B cell (primary cell): ENCODE results near the gene ISG20L2. TPM values are rescaled to one million over a fixed set of nuclear protein-coding genes. Genes with fewer than 3 reads are reported as not detected.

Experiments used
- ATAC-seq: fragments of 200-7000 bp; cut with Tn5 transposase; one replicate; pipeline ENCODE4 v1.10.0; 2021; ENCODE audit warnings: low read depth, mild to moderate bottlenecking, moderate number of reproducible peaks, moderate library complexity
- CTCF ChIA-PET: fragments of 350-600 bp; sonication (Branson Sonifier 250); formaldehyde crosslinking; loops from one replicate; lab custom pipeline; 2021; ENCODE audit warnings: antibody characterized with exemption, inconsistent platforms; lab: Charles Lee
- POLR2A ChIA-PET: fragments of 350-600 bp; sonication (Branson Sonifier 250); formaldehyde crosslinking; loops from one replicate; lab custom pipeline; 2021; ENCODE audit warnings: antibody characterized with exemption; lab: Charles Lee
- DNase-seq: peaks from one replicate; pipeline ENCODE4 v3.0.0; 2013
- H2AFZ ChIP-seq: 2 replicates; pipeline ENCODE4 v1.6.1; 2012; ENCODE audit warnings: mild to moderate bottlenecking, low read depth, low read length; ENCODE audit not compliant: insufficient read depth, poor library complexity, severe bottlenecking
- H3K27ac ChIP-seq, 2 donors: 1 replicate in 1 of 2; 2 replicates in 1 of 2; pipeline ENCODE4 v1.5.1; 2012 to 2013; ENCODE audit warnings: low read length in 2 of 2, mild to moderate bottlenecking in 2 of 2, moderate library complexity in 1 of 2
- H3K27me3 ChIP-seq, 4 experiments: fragments of 200-600 bp in 1 of 4; sonication (generic) in 1 of 4; replicated peaks in 1 of 4; 1 replicate in 2 of 4; 2 replicates in 2 of 4; pipeline versions ENCODE4 v1.6.1 to v1.7.0; 2013 to 2016; ENCODE audit warnings: low read length in 3 of 4, mild to moderate bottlenecking in 2 of 4, mixed read lengths in 1 of 4, moderate library complexity in 1 of 4; ENCODE audit not compliant: insufficient read depth in 4 of 4, control insufficient read depth in 3 of 4; ENCODE audit errors: control extremely low read depth in 1 of 4
- H3K36me3 ChIP-seq, 2 experiments: replicated peaks in 1 of 2; 1 replicate in 1 of 2; 2 replicates in 1 of 2; pipeline versions ENCODE4 v1.6.1 to v1.7.1; 2013; ENCODE audit warnings: low read length in 1 of 2; ENCODE audit not compliant: insufficient read depth in 2 of 2, control insufficient read depth in 1 of 2; ENCODE audit errors: control extremely low read depth in 1 of 2, extremely low read depth in 1 of 2
- H3K4me1 ChIP-seq, 2 donors: fragments of 200-600 bp in 1 of 2; sonication (generic) in 1 of 2; 1 replicate in 1 of 2; 2 replicates in 1 of 2; pipeline versions ENCODE4 v1.5.1 to v1.6.1; 2013 to 2017; ENCODE audit warnings: low read length in 2 of 2; ENCODE audit not compliant: control insufficient read depth in 2 of 2, insufficient read depth in 2 of 2
- H3K4me2 ChIP-seq: replicated peaks from 2 replicates; pipeline ENCODE3; 2012; ENCODE audit warnings: mild to moderate bottlenecking, low read depth, low read length; ENCODE audit not compliant: poor library complexity, severe bottlenecking
- H3K4me3 ChIP-seq, 5 experiments: fragments of 200-600 bp in 1 of 5; sonication (generic) in 1 of 5; 1 replicate in 3 of 5; 2 replicates in 2 of 5; pipeline versions ENCODE4 v1.5.1 to v1.7.0; 2011 to 2016; ENCODE audit warnings: low read length in 4 of 5, mild to moderate bottlenecking in 4 of 5, low read depth in 2 of 5, control low read depth in 1 of 5, moderate library complexity in 1 of 5; ENCODE audit not compliant: insufficient read depth in 1 of 5; ENCODE audit errors: control extremely low read depth in 1 of 5, extremely low read depth in 1 of 5
- H3K79me2 ChIP-seq: fragments of 200-600 bp; sonication (generic); one replicate; pipeline ENCODE4 v1.6.0; 2016; ENCODE audit warnings: low read length; ENCODE audit not compliant: control insufficient read depth, insufficient read depth
- H3K9ac ChIP-seq: fragments of 200-600 bp; sonication (generic); 2 replicates; pipeline ENCODE4 v1.6.1; 2017; ENCODE audit warnings: mild to moderate bottlenecking, low read length, moderate library complexity
- H3K9me3 ChIP-seq, 3 donors: one replicate each; pipeline versions ENCODE4 v1.6.1 to v1.7.1; 2013; ENCODE audit warnings: low read length in 2 of 3; ENCODE audit not compliant: control insufficient read depth in 2 of 3, insufficient read depth in 1 of 3; ENCODE audit errors: control extremely low read depth in 1 of 3
- H4K20me1 ChIP-seq: 2 replicates; pipeline ENCODE4 v1.6.0; 2012; ENCODE audit warnings: mild to moderate bottlenecking, low read length; ENCODE audit not compliant: insufficient read depth, control insufficient read depth, poor library complexity, severe bottlenecking
- H3K27ac Mint-ChIP-seq: one replicate; pipeline ENCODE4 v1.8.0; 2021; ENCODE audit warnings: mixed read lengths
- H3K27me3 Mint-ChIP-seq: one replicate; pipeline ENCODE4 v1.8.0; 2021; ENCODE audit warnings: mixed read lengths
- H3K4me1 Mint-ChIP-seq: one replicate; pipeline ENCODE4 v1.8.0; 2021; ENCODE audit warnings: mixed read lengths
- H3K4me3 Mint-ChIP-seq: one replicate; pipeline ENCODE4 v1.8.0; 2021; ENCODE audit warnings: mixed read lengths
- H3K9me3 Mint-ChIP-seq: one replicate; pipeline ENCODE4 v1.8.0; 2022; ENCODE audit warnings: mixed read lengths; ENCODE audit not compliant: insufficient read depth
- EZH2 ChIP-seq: IDR thresholded peaks from 2 replicates; pipeline ENCODE4 v1.6.1; 2012; ENCODE audit warnings: borderline replicate concordance, low read depth, mild to moderate bottlenecking, moderate library complexity, low read length; ENCODE audit not compliant: insufficient read depth, poor library complexity, severe bottlenecking
- WGBS: methylation state at CpG from one replicate; pipeline ENCODE4 v1.1.5; 2013; ENCODE audit warnings: missing lambda C conversion rate; ENCODE audit not compliant: insufficient coverage; 5-methylcytosine and 5-hydroxymethylcytosine counted together
- intact Hi-C: fragments of 100-400 bp; cut with micrococcal nuclease; formaldehyde crosslinking; loops from one replicate; pipeline ENCODE4 v1.10.0; 2022
- polyA plus RNA-seq: library from polyadenylated mRNA; depleted of rRNA; stranded (reverse); fragments of >200 nt; gene quantifications from 2 replicates; pipeline ENCODE4 v1.2.3, GENCODE V29; 2012
- total RNA-seq, 2 donors: library from RNA; stranded (reverse); fragments of 120-200 nt in 1 of 2; gene quantifications; 1 replicate in 1 of 2; 2 replicates in 1 of 2; pipeline versions ENCODE4 v1.2.3 to v1.2.4, GENCODE V29; 2013 to 2022
- TF ChIP-seq, protein P1 (sequence below): fragments of 200-600 bp; IDR thresholded peaks from one replicate; pipeline ENCODE4 v1.8.0; 2022; ENCODE audit warnings: antibody characterized with exemption, mild to moderate bottlenecking

The ISG20L2 gene
- total and polyA plus RNA-seq, 2 donors (not counting 1 experiment from before 2014, with no cell fraction given) = 30.1 to 51.7 TPM

DNA sequence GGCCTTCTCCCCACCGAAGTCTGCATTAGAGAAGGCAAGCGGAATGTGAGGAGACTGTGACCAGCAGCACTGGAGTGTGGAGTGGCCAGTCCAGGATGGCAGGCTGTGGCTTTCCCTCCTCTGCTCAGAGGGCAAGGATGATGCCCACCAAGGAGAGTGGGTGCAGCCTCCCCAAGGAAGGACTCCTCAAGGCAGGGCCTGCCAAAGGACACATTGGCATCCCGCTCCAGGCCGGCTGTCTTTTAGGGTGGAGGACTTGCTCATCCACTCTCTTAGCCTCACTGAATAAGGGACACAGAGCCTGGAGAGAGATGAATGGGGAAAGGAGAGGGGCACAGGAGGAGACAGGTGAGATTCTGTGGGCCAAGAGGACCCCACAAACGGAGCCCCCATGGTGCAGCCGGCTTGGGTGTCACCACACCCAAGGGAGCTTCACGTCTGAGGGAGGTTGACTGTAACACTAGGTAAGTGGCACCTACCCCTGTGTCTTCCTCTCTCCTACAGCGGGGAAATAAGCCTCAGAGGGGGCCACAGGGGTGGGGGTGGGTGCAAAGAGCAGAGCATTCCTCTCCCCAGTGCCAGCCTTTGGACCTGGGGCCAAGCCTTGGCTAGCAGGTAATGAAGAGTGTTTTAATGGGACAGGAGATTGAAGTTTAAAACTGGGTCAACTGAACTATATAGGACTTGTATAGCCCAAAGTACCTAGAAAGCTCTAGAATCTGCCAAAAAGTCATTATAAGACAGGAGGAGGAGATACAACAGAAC lies 47.2 kb downstream of the ISG20L2 start:
- no peaks in the 10 kb centered on the region for H3K36me3 ChIP-seq
- H3K4me1 Mint-ChIP-seq = peaks cover 38% of the 10 kb centered on the region
- no peak overlapping the region for H3K9ac ChIP-seq
- DNase-seq (no peak), ATAC-seq (no peak)
- H3K27ac Mint-ChIP-seq = no peak overlapping the region
- peaks cover 25 to 48% of the 10 kb centered on the region in 2 donors for H3K4me1 ChIP-seq
- peaks cover 0 to 7% (median 0%) of the 10 kb centered on the region in 3 donors for H3K9me3 ChIP-seq
- H3K4me3 ChIP-seq = no peak overlapping the region
- CTCF ChIA-PET = interaction anchor here (0.5 to 8.5 kb wide), 7 partner anchors 9 to 321 kb away, joined by 3 to 102 read pairs (median 3); no protein-coding TSS in a partner anchor
- 93% methylated on average over 3 of the region's 8 CpGs for WGBS
- no peak overlapping the region for H3K4me2 ChIP-seq
- no peak for TF ChIP-seq EZH2
- TF ChIP-seq, protein P1, sequence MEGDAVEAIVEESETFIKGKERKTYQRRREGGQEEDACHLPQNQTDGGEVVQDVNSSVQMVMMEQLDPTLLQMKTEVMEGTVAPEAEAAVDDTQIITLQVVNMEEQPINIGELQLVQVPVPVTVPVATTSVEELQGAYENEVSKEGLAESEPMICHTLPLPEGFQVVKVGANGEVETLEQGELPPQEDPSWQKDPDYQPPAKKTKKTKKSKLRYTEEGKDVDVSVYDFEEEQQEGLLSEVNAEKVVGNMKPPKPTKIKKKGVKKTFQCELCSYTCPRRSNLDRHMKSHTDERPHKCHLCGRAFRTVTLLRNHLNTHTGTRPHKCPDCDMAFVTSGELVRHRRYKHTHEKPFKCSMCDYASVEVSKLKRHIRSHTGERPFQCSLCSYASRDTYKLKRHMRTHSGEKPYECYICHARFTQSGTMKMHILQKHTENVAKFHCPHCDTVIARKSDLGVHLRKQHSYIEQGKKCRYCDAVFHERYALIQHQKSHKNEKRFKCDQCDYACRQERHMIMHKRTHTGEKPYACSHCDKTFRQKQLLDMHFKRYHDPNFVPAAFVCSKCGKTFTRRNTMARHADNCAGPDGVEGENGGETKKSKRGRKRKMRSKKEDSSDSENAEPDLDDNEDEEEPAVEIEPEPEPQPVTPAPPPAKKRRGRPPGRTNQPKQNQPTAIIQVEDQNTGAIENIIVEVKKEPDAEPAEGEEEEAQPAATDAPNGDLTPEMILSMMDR = no peak
- no peak overlapping the region for H2AFZ ChIP-seq
- H3K27me3 Mint-ChIP-seq = peaks cover 57% of the 10 kb centered on the region
- POLR2A ChIA-PET = no interaction called here
- H4K20me1 ChIP-seq = no peaks in the 10 kb centered on the region
- H3K27ac ChIP-seq = no peak overlapping the region
- no peaks in the 10 kb centered on the region for H3K79me2 ChIP-seq
- peaks cover 0 to 70% (median 40%) of the 10 kb centered on the region in 4 experiments for H3K27me3 ChIP-seq
- H3K9me3 Mint-ChIP-seq = no peaks in the 10 kb centered on the region
- no peak overlapping the region for H3K4me3 Mint-ChIP-seq
- intact Hi-C loops = no loop called here

DNA sequence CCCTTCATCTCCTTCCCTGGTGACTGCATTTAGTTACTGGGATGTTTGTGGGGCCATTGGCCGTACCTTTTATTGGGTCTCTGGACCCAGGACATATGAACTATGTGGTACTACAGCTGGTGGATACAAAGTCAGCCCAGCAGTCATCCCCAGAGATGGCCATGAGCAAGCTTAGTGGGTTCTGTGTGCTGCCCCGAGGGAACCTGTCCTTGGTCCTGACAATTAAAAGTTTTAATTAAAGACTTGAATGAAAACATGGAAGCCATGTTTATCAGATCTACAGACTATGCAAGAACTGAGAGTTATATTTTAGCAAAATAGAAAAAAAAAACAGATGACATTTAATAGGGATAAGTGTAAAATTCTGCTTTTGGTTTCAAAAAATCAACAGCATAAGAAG lies 48.5 kb downstream of the ISG20L2 start:
- no peak for TF ChIP-seq EZH2
- TF ChIP-seq, protein P1 = no peak
- H3K9ac ChIP-seq = no peak overlapping the region
- H3K27me3 ChIP-seq = peaks cover 0 to 78% (median 43%) of the 10 kb centered on the region in 4 experiments
- H3K9me3 Mint-ChIP-seq = no peaks in the 10 kb centered on the region
- H3K4me1 ChIP-seq = peaks cover 25 to 48% of the 10 kb centered on the region in 2 donors
- H3K27me3 Mint-ChIP-seq = peaks cover 56% of the 10 kb centered on the region
- ChIA-PET POLR2A (no interaction called here), CTCF (interaction anchor here (0.7 to 8.5 kb wide), 6 partner anchors 10 to 1801 kb away, joined by 3 to 102 read pairs (median 28); no protein-coding TSS in a partner anchor)
- H3K4me2 ChIP-seq = no peak overlapping the region
- 61% methylated on average over 2 of the region's 2 CpGs for WGBS
- no peak overlapping the region for H3K4me3 ChIP-seq
- H3K27ac ChIP-seq = no peak overlapping the region
- no peak overlapping the region for H3K27ac Mint-ChIP-seq
- no peaks in the 10 kb centered on the region for H3K36me3 ChIP-seq
- no peak for ATAC-seq
- no peaks in the 10 kb centered on the region for H3K79me2 ChIP-seq
- intact Hi-C loops = no loop called here
- H2AFZ ChIP-seq = no peak overlapping the region
- no peaks in the 10 kb centered on the region for H4K20me1 ChIP-seq
- no peak for DNase-seq
- no peak overlapping the region for H3K4me3 Mint-ChIP-seq
- H3K4me1 Mint-ChIP-seq = peaks cover 38% of the 10 kb centered on the region
- H3K9me3 ChIP-seq = peaks cover 0 to 7% (median 0%) of the 10 kb centered on the region in 3 donors
